ENCODE data around the gene ILK. TPM values are rescaled to one million over a fixed set of nuclear protein-coding genes. Genes with fewer than 3 reads are reported as not detected.

The ILK gene
- total RNA-seq, 4 donors from 2014 or later: 481 to 652 (median 606) TPM

- H3K4me3 ChIP-seq: no peak overlapping the region
- H3K9me3 ChIP-seq: no peaks in the 10 kb centered on the region
- TF ChIP-seq EP300 (IDR thresholded peaks at IDR 0.05) (no peak), POLR2A (IDR thresholded peaks at IDR 0.05; ENCODE audit: low read depth) (no peak), POLR2AphosphoS5 (IDR thresholded peaks at IDR 0.05) (no peak), CTCF (IDR thresholded peaks at IDR 0.05) (no peak)
- H3K4me1 ChIP-seq: peaks cover 4 to 8% (median 6%) of the 10 kb centered on the region in 4 donors
- H3K27me3 ChIP-seq: no peaks in the 10 kb centered on the region
- no peak for DNase-seq (ENCODE audit: extremely low spot score)
- H3K36me3 ChIP-seq: peaks cover 0 to 48% (median 21%) of the 10 kb centered on the region in 4 donors
- no peak overlapping the region for H3K27ac ChIP-seq (replicated peaks in 1 of 4)
- WGBS: 83% methylated on average over 9 of the region's 10 CpGs
- intact Hi-C loops (cut with DNase I): no loop called here
These were observed 39.9 kb upstream of the ILK start for GRCh38 chr11:6563667-6564066.

GRCh38 chr11:6565325-6565724, 38.2 kb upstream of the ILK start:
- TF ChIP-seq EP300 (IDR thresholded peaks at IDR 0.05) (no peak), CTCF (IDR thresholded peaks at IDR 0.05) (no peak)
- H3K9me3 ChIP-seq: no peaks in the 10 kb centered on the region
- H3K27ac ChIP-seq (replicated peaks in 1 of 4): no peak overlapping the region
- 96% methylated on average over 2 of the region's 2 CpGs for WGBS
- H3K27me3 ChIP-seq: no peaks in the 10 kb centered on the region
- no peak for DNase-seq (ENCODE audit: extremely low spot score)
- peaks cover 0 to 48% (median 18%) of the 10 kb centered on the region in 4 donors for H3K36me3 ChIP-seq
- intact Hi-C loops (cut with DNase I): no loop called here
- H3K4me1 ChIP-seq: peaks cover 5 to 10% (median 8%) of the 10 kb centered on the region in 4 donors
- no peak overlapping the region for H3K4me3 ChIP-seq

- 96% methylated on average over 5 of the region's 5 CpGs for WGBS
- DNase-seq (ENCODE audit: extremely low spot score): peak; percentile 75
- Histone ChIP-seq H3K36me3 (peaks cover 0 to 56% (median 18%) of the 10 kb centered on the region in 4 donors), H3K4me1 (peaks cover 8 to 16% (median 10%) of the 10 kb centered on the region in 4 donors), H3K27me3 (no peaks in the 10 kb centered on the region), H3K9me3 (no peaks in the 10 kb centered on the region), H3K27ac (replicated peaks in 1 of 4) (no peak overlapping the region), H3K4me3 (no peak overlapping the region)
- no peak for TF ChIP-seq POLR2A (IDR thresholded peaks at IDR 0.05; ENCODE audit: low read depth)
- no peak for TF ChIP-seq POLR2AphosphoS5 (IDR thresholded peaks at IDR 0.05)
- no peak for TF ChIP-seq CTCF (IDR thresholded peaks at IDR 0.05)
- TF ChIP-seq EP300 (IDR thresholded peaks at IDR 0.05): no peak
- intact Hi-C loops (cut with DNase I): no loop called here
These were observed 37.4 kb upstream of the ILK start for GRCh38 chr11:6565988-6566703.

- Histone ChIP-seq H3K27ac (replicated peaks in 1 of 4) (no peak overlapping the region), H3K36me3 (peaks cover 0 to 61% (median 18%) of the 10 kb centered on the region in 4 donors), H3K4me1 (peaks cover 8 to 23% (median 15%) of the 10 kb centered on the region in 4 donors), H3K4me3 (no peak overlapping the region), H3K27me3 (no peaks in the 10 kb centered on the region), H3K9me3 (no peaks in the 10 kb centered on the region)
- DNase-seq (ENCODE audit: extremely low spot score): peak; percentile 66
- TF ChIP-seq POLR2AphosphoS5 (IDR thresholded peaks at IDR 0.05): no peak
- no peak for TF ChIP-seq CTCF (IDR thresholded peaks at IDR 0.05)
- no peak for TF ChIP-seq EP300 (IDR thresholded peaks at IDR 0.05)
- TF ChIP-seq POLR2A (IDR thresholded peaks at IDR 0.05; ENCODE audit: low read depth): no peak
- 94% methylated on average over 8 of the region's 13 CpGs for WGBS
- intact Hi-C loops (cut with DNase I): no loop called here
These were observed 36.7 kb upstream of the ILK start for GRCh38 chr11:6566704-6567370.

All from esophagus muscularis mucosa (tissue), 4 donors.